HCT116 (cell line): ENCODE results near the gene ATP8B3. TPM values are rescaled to one million over a fixed set of nuclear protein-coding genes. Genes with fewer than 3 reads are reported as not detected.

Experiments used
- ATAC-seq: fragments of 200-7000 bp; cut with Tn5 transposase; 2 replicates; pipeline ENCODE4 v1.9.1; 2020; ENCODE audit warnings: mild to moderate bottlenecking, moderate library complexity
- BruUV-seq: library from RNA; stranded (reverse); fragments of 400-500 nt; replicated peaks from 2 replicates; lab custom pipeline; 2021; lab: Mats Ljungman, UMichigan
- CTCF ChIA-PET: fragments of 300-600 bp; sonication (Branson Sonifier 250); formaldehyde crosslinking; loops from one replicate; lab custom pipeline; 2021; ENCODE audit warnings: antibody characterized with exemption; lab: Charles Lee
- POLR2A ChIA-PET: fragments of 300-600, 350-600 bp; sonication (Branson Sonifier 250); formaldehyde crosslinking; loops from one replicate; lab custom pipeline; 2021; ENCODE audit warnings: antibody characterized with exemption; lab: Charles Lee
- RAD21 ChIA-PET, 2 experiments: fragments of 300-600 bp; sonication (Branson Sonifier 250); formaldehyde crosslinking; loops; one replicate each; lab custom pipeline; 2023; ENCODE audit warnings: low total read pairs in 2 of 2; ENCODE audit not compliant: uncharacterized antibody in 2 of 2, unreplicated experiment in 2 of 2, low non-redundant PET in 1 of 2; lab: Charles Lee
- DNase-seq: peaks from one replicate; pipeline ENCODE4 v3.0.0-alpha.2; 2010; ENCODE audit warnings: low read depth, low spot score
- H2AFZ ChIP-seq: fragments of 200-600 bp; shearing (Covaris generic), sonication (generic); 2 replicates; pipeline ENCODE4 v1.6.1; 2017; ENCODE audit warnings: low read depth, mixed run types, mixed read lengths, antibody characterized with exemption, low read length; ENCODE audit not compliant: poor library complexity, severe bottlenecking
- H3K27ac ChIP-seq: 2 replicates; pipeline ENCODE4 v1.5.1; 2012; ENCODE audit warnings: low read depth, low read length
- H3K27me3 ChIP-seq: fragments of 200-600 bp; sonication (generic); 2 replicates; pipeline ENCODE4 v1.6.1; 2016; ENCODE audit warnings: mixed run types, low read length, mixed read lengths; ENCODE audit not compliant: insufficient read depth
- H3K36me3 ChIP-seq, 2 experiments: fragments of 200-500 bp in 1 of 2; fragments of 200-600 bp in 1 of 2; sonication (Bioruptor generic) in 1 of 2; sonication (generic) in 1 of 2; 2 replicates each; pipeline versions ENCODE4 v1.5.1 to v1.6.1; 2014 to 2016; ENCODE audit warnings: low read length in 2 of 2, inconsistent platforms in 1 of 2, mixed read lengths in 1 of 2, mixed run types in 1 of 2; ENCODE audit not compliant: insufficient read depth in 2 of 2, control insufficient read depth in 1 of 2
- H3K4me1 ChIP-seq, 2 experiments: fragments of 200-600 bp in 1 of 2; sonication (generic) in 1 of 2; 2 replicates each; pipeline versions ENCODE4 v1.5.1 to v1.6.1; 2012 to 2017; ENCODE audit warnings: low read length in 2 of 2, inconsistent platforms in 1 of 2, mild to moderate bottlenecking in 1 of 2, mixed read lengths in 1 of 2, mixed run types in 1 of 2, moderate library complexity in 1 of 2; ENCODE audit not compliant: insufficient read depth in 2 of 2, control insufficient read depth in 1 of 2
- H3K4me2 ChIP-seq: fragments of 200-600 bp; sonication (generic); 2 replicates; pipeline ENCODE4 v1.6.1; 2017; ENCODE audit warnings: mixed run types, low read length, mixed read lengths
- H3K4me3 ChIP-seq, 2 experiments: fragments of 200-600 bp in 1 of 2; sonication (generic) in 1 of 2; replicated peaks in 1 of 2; 2 replicates each; pipeline ENCODE4 v1.5.1; 2011 to 2016; ENCODE audit warnings: low read length in 2 of 2, control low read depth in 1 of 2, low read depth in 1 of 2, mild to moderate bottlenecking in 1 of 2, mixed read lengths in 1 of 2, mixed run types in 1 of 2
- H3K79me2 ChIP-seq: fragments of 200-600 bp; sonication (generic); 2 replicates; pipeline ENCODE4 v1.6.1; 2017; ENCODE audit warnings: mild to moderate bottlenecking, mixed run types, low read length, moderate library complexity, mixed read lengths; ENCODE audit not compliant: insufficient read depth
- H3K9ac ChIP-seq: fragments of 200-600 bp; sonication (generic); 2 replicates; pipeline ENCODE4 v1.6.1; 2016; ENCODE audit warnings: low read length, mixed read lengths
- H3K9me2 ChIP-seq: fragments of 200-600 bp; sonication (generic), shearing (Covaris generic); 2 replicates; pipeline ENCODE4 v1.6.1; 2017; ENCODE audit warnings: mixed run types, mild to moderate bottlenecking, moderate library complexity; ENCODE audit not compliant: insufficient read depth
- H3K9me3 ChIP-seq, 2 experiments: fragments of 200-500 bp in 1 of 2; fragments of 200-600 bp in 1 of 2; sonication (Bioruptor generic) in 1 of 2; sonication (generic) in 1 of 2; 2 replicates each; pipeline ENCODE4 v1.6.1; 2014 to 2017; ENCODE audit warnings: low read length in 2 of 2, mixed read lengths in 2 of 2, inconsistent platforms in 1 of 2, low read depth in 1 of 2, mild to moderate bottlenecking in 1 of 2, mixed run types in 1 of 2, moderate library complexity in 1 of 2; ENCODE audit not compliant: control insufficient read depth in 1 of 2, insufficient read depth in 1 of 2
- H4K20me1 ChIP-seq: fragments of 200-600 bp; sonication (generic), shearing (Covaris generic); 2 replicates; pipeline ENCODE4 v1.6.1; 2017; ENCODE audit warnings: mixed run types, mild to moderate bottlenecking, moderate library complexity; ENCODE audit not compliant: insufficient read depth
- CEBPB ChIP-seq: IDR thresholded peaks from 2 replicates; pipeline ENCODE4 v1.6.1; 2012; ENCODE audit warnings: low read depth
- CTCF ChIP-seq, 3 experiments: fragments of 200-600 bp in 1 of 3; sonication (generic) in 1 of 3; IDR thresholded peaks in 2 of 3; conservative IDR thresholded peaks in 1 of 3; 2 replicates each; pipeline ENCODE4 v1.5.1; 2012 to 2017; ENCODE audit warnings: low read depth in 2 of 3, low read length in 2 of 3, antibody characterized with exemption in 1 of 3, borderline replicate concordance in 1 of 3, control low read depth in 1 of 3, mild to moderate bottlenecking in 1 of 3, mixed read lengths in 1 of 3, mixed run types in 1 of 3, moderate library complexity in 1 of 3; ENCODE audit not compliant: insufficient read depth in 1 of 3
- ELF1 ChIP-seq: IDR thresholded peaks from 2 replicates; pipeline ENCODE4 v1.6.1; 2012; ENCODE audit warnings: low read depth, borderline replicate concordance
- JUND ChIP-seq: IDR thresholded peaks from 2 replicates; pipeline ENCODE4 v1.6.1; 2012
- SRF ChIP-seq: IDR thresholded peaks from 2 replicates; pipeline ENCODE4 v1.6.1; 2012; ENCODE audit warnings: low read depth
- intact Hi-C: fragments of 100-400 bp; cut with micrococcal nuclease; formaldehyde crosslinking; loops from 2 replicates; pipeline ENCODE4 v1.10.0; 2022
- total RNA-seq: library from RNA; stranded (reverse); gene quantifications from one replicate; pipeline ENCODE4 v1.2.1, GENCODE V29; 2021; ENCODE audit not compliant: unreplicated experiment
- TF ChIP-seq, protein P1 (sequence below): IDR thresholded peaks from 2 replicates; pipeline ENCODE4 v1.6.1; 2012; ENCODE audit warnings: low read depth

ATP8B3 gene
- total RNA-seq, 1 experiment from 2014 or later = 17.0 TPM

DNA sequence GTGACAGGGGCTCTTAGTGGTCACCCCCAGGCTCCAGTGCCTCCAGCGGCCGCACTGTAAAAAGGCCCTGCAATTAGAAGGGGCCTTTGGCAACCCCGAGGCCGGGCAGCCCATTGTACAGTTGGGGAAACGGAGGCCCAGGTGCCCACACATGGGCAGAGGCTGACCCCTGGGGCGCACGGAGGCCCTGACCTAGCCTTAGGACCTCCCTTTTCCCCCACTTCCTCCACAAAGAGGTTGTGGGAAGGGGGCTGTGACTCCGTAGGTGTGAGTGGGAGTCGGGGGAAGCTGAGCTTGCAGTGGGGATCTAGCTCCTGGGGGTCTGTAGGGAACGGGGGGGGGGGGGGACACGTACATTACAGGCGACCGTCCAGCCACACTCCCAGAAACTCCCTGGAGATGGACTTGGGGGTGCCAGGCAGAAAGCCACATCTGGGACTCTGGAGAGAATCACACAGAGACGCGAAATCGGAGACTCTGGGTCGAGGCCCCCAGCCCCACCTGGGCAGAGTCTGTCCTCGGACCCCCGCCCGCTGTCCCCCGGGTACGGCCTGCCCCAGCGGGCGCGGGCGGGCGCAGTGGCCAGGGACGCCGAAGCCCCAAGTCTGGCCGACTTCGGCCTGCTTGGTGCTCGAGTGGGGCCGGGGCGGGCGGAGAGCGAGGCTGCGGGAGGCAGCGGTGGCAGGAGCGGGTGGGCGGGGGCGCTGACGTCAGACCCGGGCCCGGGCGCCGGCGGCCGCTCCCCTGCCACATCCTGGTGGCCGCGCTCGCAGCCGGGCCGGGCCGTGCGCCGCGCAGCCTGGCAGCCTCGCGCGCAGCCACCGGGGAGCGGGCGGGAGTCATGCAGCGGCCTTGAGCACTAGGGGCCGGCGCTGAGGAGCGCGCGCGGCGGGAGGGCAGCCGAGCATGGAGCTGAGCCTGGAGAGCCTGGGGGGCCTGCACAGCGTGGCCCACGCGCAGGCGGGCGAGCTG lies 59.0 kb downstream of the ATP8B3 start, which contains the start of gene ONECUT3 (continued):
- TF ChIP-seq, protein P1, sequence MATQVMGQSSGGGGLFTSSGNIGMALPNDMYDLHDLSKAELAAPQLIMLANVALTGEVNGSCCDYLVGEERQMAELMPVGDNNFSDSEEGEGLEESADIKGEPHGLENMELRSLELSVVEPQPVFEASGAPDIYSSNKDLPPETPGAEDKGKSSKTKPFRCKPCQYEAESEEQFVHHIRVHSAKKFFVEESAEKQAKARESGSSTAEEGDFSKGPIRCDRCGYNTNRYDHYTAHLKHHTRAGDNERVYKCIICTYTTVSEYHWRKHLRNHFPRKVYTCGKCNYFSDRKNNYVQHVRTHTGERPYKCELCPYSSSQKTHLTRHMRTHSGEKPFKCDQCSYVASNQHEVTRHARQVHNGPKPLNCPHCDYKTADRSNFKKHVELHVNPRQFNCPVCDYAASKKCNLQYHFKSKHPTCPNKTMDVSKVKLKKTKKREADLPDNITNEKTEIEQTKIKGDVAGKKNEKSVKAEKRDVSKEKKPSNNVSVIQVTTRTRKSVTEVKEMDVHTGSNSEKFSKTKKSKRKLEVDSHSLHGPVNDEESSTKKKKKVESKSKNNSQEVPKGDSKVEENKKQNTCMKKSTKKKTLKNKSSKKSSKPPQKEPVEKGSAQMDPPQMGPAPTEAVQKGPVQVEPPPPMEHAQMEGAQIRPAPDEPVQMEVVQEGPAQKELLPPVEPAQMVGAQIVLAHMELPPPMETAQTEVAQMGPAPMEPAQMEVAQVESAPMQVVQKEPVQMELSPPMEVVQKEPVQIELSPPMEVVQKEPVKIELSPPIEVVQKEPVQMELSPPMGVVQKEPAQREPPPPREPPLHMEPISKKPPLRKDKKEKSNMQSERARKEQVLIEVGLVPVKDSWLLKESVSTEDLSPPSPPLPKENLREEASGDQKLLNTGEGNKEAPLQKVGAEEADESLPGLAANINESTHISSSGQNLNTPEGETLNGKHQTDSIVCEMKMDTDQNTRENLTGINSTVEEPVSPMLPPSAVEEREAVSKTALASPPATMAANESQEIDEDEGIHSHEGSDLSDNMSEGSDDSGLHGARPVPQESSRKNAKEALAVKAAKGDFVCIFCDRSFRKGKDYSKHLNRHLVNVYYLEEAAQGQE = no peak
- no peak for TF ChIP-seq CTCF (IDR thresholded peaks at IDR 0.05 in 2 of 3, conservative IDR thresholded peaks at IDR 0.05 in 1 of 3; ENCODE audit: borderline replicate concordance in 1 of 3, insufficient read depth in 1 of 3, low read depth in 2 of 3, low read length in 2 of 3)

DNA sequence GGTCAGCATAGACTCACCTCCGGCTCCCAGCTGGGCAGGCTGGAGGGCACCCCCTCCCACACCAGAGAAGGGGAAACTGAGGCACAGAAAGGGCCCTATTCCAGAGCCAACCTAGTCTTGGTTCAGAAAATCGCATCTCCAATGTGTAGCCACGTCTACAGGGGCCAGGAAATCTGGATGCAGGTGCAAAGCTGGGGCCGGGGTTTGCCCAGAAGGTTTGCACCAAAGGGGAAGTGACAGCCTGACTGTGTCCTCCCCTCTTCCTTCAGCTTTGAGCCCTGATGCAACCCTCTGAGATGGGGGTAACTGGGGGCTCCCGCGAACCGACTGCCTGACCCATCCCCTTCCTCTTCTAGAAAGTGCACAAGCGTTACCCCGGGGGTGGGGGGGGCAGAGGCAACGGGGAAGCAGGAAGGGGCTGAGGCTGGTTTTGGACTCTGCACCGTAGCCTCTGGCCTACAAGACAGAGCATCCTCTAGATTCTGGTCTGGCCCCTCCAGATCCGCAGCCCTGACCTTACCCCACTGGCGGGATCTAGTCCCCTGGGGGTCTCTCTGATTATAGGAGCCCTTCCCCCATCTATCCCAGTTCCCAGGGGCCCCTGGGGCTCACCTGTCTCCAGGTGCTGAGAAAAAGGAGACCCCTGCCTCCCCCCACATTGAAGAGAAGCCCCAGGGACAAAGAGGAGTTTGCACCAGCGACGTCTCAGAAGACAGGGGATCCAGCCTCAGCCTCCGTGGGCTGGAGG lies 59.9 kb downstream of the ATP8B3 start:
- Histone ChIP-seq H3K4me3 (peak overlapping the region; percentile 32 to 51; a peak in 2 of 4 replicates), H2AFZ (no peak overlapping the region), H3K9me2 (no peaks in the 10 kb centered on the region), H3K9me3 (no peaks in the 10 kb centered on the region), H3K79me2 (peaks cover 48% of the 10 kb centered on the region), H3K27ac (peak overlapping the region; percentile 87), H3K36me3 (no peaks in the 10 kb centered on the region), H3K27me3 (no peaks in the 10 kb centered on the region), H3K9ac (peak overlapping the region; percentile 64), H3K4me2 (peak overlapping the region; percentile 70), H3K4me1 (peaks cover 18 to 69% of the 10 kb centered on the region in 2 experiments), H4K20me1 (peaks cover 4% of the 10 kb centered on the region; the same call in 1 of the 2 replicates)
- ATAC-seq = no peak
- ChIA-PET POLR2A (interaction anchor here (0.5 kb wide), 1 partner anchor 100 kb away, joined by 3 read pairs; no protein-coding TSS in a partner anchor), RAD21 (no interaction called here), CTCF (interaction anchor here (1.8 kb wide), 1 partner anchor 80 kb away, joined by 5 read pairs; no protein-coding TSS in a partner anchor)
- DNase-seq = no peak
- intact Hi-C loops = no loop called here
- TF ChIP-seq JUND (no peak), CEBPB (no peak), SRF (no peak), ELF1 (no peak)
- no TSS peak for BruUV-seq
